HG02852 (cell line): ENCODE results near the gene PTPRD.

ENCODE experiments used
- ATAC-seq: cut with Tn5 transposase; IDR thresholded peaks from one replicate; pipeline ENCODE4 v1.9.1; 2021; ENCODE audit warnings: mild to moderate bottlenecking, moderate library complexity; ENCODE audit not compliant: unreplicated experiment

The PTPRD gene

DNA sequence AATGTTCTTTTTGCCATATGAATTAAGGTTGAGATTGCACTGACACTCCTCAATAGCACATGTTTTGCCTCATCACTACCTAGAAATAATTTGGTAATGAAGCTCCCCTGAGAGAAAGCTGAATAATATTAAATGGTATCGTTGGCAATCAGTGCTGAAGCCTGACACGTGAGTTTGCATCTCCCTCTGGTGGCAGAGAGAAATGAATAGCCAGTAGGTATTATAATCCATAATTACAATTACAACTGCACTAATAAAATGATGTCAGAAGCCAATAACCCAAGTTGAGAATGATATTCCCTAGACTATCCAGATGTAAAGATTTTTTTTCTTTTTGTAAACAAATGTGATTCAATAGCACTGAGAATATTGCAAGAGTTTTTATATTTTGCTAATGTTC lies 700.3 kb downstream of the PTPRD start:
- no peak for ATAC-seq

DNA sequence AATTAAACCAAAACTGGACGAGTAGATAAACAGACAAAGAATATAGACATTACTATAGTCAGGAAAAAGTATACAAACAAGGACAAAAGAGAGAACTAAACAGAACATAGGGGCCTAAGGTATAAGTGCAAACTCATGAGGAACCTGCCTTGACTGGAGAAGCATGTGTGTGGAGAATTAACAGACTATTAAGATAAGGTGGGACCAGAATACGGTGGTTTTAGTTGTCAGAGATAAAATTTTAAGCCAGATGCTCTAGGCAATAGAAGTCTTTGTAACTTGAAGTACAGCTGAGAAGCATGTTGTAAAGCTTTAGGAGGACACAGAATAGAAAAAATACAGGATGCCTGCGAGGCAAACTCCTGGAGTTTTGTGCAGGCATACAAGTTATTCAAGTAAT lies 707.1 kb downstream of the PTPRD start:
- no peak for ATAC-seq

DNA sequence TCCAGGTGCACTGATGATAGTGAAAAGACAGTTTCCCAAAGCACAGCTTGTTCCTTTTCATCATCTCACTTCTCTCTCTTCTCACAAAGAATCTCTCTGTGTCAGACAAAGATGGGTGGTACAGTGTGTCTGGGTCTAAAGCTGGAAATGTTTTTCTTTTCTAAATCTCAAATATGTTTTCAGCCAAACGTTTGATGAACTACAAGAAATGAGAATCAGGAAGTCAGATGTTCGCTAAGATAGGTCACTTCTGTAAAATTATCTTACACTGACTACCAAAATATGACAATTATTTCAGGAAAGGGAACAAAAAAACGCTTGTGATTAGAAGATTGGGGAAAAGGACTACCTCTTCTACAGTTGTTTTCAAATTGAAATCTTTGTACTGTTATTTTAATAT lies 708.8 kb downstream of the PTPRD start:
- ATAC-seq: no peak

DNA sequence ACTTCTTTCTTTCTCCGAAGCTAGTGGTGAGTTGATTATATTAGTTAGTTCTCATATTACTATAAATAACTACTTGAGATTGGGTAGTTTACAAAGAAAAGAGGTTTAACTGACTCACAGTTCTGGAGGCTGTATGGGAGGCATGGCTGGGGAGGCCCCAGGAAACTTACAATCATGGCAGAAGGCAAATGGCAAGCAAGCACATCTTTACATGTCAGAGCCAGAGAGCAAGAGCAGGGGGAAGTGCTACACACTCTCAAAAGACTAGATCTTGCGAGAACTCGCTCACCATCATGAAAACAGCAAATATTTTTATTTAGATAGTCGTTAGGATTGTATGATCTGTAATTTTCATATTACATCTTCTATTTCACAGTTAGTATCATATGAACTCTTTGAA lies 711.2 kb downstream of the PTPRD start:
- ATAC-seq: no peak

DNA sequence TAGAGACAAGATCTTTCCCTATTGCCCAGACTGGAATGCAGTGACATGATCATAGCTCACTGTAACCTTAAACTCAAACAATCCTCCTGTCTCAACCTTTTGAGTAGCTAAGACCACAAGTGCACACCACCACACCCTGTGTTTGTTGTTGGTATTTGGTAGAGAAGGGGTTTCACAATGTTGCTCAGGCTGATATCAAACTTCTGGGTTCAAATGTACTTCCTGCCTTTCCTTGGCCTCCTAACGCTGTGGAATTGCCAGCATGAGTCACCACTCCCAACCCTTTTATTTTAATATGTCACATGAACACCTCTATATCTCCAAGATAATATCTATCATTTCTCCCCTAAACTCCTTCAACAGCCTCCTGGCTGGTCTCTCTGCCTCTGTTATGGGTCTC lies 719.0 kb downstream of the PTPRD start:
- ATAC-seq: no peak

DNA sequence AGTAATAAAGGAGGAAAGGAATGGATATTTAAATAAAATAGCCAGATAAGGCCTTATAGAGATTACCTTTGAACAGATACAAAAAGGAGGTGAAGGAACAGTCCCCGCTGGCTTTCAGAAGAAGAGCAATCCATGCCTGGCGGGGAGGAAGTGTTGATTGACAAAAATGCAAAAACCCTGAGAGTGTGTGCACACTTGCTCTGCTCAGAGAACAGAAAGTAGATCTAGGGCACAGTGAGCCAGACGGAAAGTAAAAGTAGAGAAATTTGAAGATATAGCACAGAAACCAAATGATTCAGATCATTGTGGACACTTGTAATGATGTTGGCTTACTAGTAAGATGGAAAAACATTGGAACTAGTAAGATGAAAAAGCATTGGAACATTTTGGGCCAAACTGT lies 720.6 kb downstream of the PTPRD start:
- ATAC-seq: no peak

DNA sequence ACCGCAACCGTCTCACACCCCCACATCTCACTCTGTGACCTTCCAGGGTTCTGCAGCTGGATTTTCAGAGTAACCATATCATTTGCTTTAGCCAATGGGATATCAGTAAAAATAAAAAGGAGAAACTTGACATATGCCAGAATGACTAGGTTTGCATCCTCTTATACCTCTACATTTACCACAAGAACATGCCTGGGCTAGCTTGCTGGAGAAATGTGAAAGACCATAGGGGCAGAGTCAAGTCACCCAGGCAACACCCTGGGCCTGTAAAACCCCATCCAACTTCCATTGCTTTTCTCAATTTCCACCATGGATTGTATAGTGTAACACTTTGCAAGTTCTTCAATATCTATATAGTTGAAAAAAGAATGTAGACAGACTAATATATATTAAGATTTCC lies 731.1 kb downstream of the PTPRD start:
- no peak for ATAC-seq

DNA sequence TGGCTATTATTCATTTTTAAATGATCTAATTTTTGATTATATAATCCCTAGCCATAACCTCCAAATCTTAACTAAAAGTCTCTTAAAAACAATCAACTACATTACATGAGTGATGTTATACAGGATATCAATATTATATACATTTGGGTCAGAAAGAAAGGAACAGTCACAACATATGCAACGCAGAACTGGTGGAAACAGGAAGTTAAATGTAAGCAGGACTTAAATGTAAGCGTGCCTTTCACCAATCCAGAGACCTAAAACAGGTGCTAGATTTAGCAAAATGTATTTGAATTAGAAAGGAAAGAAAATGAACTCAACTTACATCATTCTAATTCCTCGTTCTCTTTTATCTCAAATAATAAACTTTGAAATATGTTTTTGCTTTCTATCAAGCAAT lies 738.5 kb downstream of the PTPRD start:
- ATAC-seq: no peak

DNA sequence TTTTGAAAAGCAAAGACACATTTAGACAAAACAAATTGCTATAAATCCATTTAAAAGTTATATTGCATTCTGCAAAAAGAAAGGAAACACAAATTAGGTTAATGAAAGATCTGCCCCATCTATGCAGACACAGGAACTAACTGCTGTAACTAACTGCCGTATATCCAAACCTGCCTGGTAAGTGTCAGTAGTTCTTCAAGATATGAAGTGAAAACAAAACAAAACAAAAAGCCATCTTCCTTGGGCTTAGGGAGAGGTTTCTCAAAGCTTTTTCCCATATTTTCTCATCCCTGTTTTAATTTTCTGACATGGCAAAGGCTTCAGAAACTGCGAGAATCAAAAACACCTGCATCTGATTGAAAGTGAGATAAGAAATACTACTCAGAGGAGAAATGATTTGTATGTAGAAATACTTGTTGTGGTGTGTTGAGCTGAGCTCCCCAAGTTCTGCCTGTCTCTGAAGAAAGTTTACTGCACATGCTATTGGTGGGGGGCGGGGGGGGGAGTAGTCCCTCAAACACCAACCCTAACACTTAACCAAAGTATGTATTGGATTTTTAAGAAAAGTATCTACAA lies 750.5 kb downstream of the PTPRD start:
- ATAC-seq: no peak

DNA sequence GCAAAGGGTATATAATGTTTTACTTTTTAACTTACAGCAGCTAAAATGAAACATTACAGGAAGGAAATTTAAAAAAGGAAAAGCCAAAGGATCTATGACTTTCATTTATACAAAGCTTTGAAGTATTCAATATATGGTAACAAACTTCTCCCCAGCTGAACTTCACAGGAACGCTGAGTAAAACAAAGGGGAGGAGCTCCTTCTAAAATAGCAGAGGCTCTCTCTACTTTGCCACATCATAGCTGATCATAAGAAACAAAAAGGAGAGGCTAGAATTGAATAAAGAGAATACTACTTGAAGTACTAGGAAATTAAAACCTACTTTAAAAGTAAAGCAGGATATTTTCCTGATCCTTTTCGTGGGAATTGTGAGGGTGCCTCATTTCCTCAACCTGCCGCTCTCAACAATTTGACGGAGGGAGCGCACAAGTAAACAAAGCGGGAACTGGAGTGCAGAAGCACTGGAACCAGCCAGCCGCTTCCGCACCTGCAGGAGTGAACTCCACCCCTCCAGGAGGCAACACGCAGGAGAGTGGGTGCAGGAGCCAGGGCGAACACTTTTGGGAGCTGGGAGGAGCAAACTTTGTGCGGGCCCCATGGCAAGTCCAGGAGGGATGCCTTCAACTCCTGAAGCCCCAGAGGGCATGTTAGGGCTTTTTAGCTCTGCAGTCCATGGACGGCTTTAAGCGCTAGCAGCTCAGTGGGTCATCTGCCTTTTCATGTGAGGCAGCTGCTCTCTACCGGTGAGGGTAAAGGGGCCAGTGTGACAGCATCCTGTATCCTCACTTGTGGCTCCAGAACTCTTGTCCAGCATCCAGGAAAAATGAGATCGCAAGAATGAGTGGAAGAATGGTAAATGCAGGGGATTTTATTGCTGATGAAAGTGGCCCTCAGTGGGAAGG lies 757.4 kb downstream of the PTPRD start:
- no peak for ATAC-seq

DNA sequence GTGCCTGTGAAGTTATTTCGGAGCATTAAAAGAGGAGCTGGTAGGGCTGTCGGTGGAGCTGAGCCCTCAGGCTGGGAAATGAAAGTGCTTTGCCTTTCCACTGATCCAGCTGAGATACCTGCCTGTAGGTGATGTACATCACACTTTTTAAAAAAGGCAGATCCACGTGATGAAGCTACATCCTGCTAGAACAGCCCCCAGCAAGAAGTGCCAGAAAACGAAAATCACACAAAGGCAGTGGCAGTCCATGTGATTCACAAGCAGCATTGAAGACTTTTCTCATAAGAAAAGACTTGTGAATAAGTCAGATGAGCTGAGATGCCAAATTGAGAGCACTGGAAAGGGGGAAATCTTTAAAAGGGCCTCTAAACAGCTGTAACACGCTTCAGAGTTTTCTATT lies 765.1 kb downstream of the PTPRD start:
- no peak for ATAC-seq

DNA sequence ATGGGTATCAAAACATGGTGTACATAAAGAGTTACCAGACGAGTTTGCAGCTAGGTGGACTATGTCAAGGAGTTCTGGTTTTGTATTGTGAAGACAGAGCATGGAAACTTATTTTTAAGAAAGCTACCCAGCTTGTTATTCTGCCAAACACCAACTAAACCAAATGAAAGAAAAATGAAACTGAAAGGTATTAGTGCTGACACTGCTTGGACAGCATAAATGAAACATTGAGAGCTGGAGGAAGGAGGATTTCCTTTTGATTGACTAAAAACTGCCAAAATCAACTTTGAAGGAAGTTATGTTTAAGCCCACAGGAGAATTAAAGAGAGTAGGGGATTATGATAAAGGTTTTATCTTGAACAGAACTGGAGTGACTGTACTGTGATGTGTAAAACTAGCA lies 766.2 kb downstream of the PTPRD start:
- peak; percentile 78 for ATAC-seq

DNA sequence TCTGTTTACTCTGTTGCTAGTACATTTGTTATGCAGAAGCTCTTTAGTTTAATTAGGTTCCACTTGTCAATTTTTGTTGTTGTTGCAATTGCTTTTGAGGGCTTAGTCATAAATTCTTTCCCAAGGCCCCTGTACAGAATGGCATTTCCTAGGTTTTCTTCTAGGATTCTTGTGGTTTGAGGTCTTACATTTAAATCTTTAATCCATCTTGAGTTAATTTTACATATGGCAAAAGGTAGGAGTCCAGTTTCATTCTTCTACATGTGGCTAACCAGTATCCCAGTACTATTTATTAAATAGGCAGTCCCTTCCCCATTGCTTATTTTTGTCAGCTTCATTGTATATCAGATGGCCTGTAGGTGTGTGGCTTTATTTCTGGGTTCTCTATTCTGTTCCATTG lies 792.4 kb downstream of the PTPRD start:
- ATAC-seq: no peak

DNA sequence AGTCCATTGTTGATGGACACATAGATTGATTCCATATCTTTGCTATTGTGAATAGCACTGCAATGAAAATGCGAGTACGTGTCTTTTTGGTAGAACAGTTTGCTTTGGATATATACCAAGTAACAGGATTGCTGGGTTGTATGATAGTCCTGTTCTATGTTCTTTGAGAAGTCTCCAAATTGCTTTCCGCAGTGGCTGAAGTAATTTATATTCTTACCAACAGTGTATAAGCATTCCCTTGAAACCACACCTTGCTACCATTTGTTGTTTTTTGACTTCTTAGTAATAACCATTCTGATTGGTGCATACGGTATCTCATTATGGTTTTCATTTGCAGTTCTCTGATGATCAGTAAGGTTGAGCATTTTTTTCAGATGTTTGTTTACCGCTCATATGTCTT lies 792.9 kb downstream of the PTPRD start:
- no peak for ATAC-seq

DNA sequence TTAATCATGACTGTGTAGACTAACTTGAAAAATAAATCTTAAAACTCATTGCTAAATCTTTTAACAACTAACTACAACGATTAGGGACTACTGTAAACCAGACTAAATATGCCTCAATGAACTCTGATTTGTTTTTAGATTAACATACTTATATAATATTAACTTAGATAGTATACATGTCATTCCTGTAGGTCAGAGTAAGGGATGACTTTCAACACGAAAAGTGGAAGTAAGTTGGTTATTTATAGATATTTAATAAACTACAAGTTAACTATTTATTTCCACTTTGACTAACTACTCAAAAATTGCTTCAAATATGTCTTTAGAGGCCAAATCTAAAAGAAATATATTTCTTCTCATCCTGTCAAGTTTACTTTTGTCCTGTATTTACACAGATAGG lies 795.6 kb downstream of the PTPRD start:
- no peak for ATAC-seq

DNA sequence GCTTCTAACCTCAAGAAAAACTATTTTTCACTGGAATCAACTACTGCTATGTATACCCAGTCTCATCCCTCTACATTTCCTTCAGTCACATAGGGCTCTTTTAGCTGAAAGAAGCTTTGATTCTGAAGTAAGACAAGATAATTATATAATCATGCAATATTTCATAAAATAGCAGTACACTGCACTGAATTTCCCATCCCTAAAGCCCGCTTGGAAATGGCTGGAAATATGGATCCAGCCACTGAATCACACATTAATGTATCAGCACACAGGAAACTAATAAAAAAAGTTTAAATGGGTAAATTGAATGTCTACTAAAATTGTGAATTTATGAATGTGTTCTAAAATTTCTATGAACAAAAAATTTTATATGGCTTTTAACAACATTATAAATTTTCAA lies 808.7 kb downstream of the PTPRD start:
- no peak for ATAC-seq

DNA sequence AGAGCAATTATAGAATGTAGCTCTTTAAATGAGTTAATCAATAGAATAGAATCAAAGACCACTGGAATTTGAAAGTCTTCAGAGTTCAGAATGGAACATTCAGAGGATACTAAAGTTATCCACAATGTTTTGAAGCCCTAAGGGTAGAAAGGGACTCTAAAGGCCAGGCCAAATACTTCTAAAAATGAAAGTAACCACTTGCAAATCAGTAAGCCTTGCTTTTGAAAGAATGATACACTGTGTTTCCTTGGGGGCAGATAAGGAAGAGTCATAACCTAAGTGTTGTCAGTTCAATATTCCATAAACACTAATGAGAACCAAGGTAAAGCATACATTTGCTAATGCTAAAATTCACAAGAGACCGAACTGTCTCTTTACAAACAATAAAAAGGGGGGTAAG lies 813.5 kb downstream of the PTPRD start:
- no peak for ATAC-seq

DNA sequence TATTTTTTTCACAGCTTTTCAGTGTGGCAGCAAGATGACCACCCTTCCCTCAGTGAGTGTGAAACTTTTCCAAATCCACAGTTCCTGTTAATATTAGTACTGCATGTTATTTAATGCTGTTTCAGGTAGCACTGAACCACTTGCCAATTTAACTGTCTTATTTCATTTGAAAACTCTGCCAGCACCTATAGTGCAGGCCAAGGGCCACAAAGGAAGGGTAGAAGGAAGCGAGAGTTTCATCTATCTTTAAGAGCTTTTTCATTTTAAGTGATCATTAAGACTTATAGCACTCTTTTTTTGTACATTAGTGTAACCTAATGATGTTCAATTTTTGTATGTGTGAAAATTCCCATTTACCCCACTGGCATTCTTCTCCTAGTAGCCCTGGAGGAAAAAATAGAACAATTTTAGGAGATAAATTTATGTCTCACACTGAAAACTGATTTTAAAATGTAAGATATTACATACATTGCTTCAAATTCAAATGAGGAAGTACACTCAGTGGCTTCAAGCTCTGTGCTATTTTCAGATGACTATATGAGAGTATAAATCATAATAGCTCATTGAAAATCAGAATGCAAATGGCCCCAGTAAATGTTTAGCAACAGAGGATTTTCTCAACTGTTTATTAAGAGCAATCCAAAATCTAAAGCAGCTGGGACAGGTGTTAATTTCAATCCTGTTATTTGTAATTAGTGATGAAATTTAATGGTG lies 820.5 kb downstream of the PTPRD start:
- ATAC-seq: peak; percentile 58

DNA sequence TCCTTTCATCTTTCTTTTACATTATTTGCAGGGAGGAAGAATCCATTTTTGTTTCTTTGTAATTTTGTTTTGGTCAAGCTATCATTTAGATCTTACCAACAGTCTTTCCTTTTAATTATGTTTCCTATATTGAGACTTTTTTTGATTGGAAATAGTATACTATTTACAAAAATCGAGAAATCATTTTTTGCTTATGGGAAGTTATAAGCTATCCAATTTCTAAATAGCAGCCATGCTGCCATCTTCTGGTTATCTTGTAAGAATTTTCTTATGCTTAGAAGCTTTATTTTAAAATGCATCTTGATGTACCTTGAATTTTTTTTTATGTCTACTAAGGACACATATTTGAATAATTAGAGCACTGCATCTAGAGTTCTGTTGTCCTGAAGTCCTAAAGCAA lies 821.2 kb downstream of the PTPRD start:
- no peak for ATAC-seq

DNA sequence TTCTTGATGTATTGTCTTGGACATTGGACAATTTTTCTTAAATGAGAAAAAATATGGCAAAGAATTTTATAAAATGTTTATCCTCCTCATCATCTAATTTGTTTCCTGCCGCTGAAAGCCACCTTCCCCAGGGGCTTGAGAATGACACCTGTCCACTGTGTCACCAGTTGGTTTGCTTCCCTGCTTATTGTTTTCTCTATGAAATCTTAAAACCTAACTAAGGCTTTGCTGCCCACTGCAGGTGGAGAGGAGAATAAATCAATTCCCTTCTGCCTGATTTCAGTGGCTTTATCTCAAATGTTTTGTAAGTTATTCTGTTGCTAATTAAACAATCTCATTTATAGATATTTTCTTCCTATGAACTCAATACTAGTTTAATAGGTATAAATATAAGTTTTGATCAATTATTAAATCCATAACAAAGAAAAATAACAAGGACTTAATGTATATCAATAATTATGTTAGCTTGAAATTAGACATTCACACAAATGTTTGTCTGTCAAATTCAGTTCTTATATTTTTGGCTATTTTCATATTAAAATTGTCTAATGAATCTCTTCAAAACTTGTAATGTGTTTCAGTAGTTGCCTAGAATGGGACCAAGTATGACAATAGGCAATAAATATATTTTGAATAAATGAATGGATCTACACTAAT lies 822.5 kb downstream of the PTPRD start:
- no peak for ATAC-seq

DNA sequence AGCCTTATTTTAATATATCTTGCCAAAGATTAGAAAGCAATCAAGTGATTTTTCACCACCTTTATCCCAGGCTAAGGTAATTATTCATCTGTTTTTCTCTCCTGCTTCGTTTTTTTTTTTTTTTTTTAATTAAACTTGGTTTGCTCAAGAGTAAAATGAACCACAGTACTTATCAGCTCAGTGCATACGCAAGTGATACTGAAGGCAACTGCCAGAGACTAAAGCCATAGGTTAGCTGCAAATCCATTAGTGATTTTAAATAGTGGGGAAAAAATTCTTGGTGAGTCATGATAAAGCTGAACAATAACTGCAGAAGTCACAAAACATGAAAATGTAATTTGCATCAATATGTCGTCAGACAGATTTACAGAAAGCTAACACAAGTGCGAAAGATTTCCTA lies 829.1 kb downstream of the PTPRD start:
- no peak for ATAC-seq

DNA sequence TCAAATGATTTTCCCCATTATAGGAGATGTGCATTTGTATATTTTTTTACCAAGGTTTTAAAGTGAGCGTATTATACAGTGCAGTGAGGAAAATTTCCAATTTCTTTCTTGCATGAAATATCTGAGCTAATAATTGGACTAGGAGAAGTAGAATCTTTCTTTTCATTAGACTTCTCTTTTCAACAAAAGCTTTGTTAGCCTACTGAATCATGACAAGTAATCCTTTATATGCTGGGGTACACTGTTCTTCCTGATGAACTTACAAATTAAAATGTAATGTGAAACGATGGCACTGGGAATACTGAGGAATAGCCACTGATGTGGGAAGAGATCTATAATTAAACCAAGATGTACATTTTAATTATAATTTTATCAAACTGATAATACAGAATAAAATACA lies 829.6 kb downstream of the PTPRD start:
- no peak for ATAC-seq
